COLO829 (cell line): ENCODE data around the gene SPRED2.
"Not testable (repeated sequence)": the region's sequence is repeated elsewhere in the genome, so short reads cannot be mapped to it uniquely, and the experiment has no call there.

Source experiments
- DNase-seq: peaks from one replicate; pipeline ENCODE4 v3.0.0; 2012; ENCODE audit warnings: low spot score

The SPRED2 gene

GRCh38 chr2:65340898-65341681 is 91.3 kb downstream of the SPRED2 start:
- no peak for DNase-seq

GRCh38 chr2:65339648-65340047 is 92.8 kb downstream of the SPRED2 start:
- peak; percentile 67 for DNase-seq

GRCh38 chr2:65338830-65339495 is 93.4 kb downstream of the SPRED2 start:
- DNase-seq = not testable (repeated sequence)

- DNase-seq = not testable (repeated sequence)
These were observed 94.5 kb downstream of the SPRED2 start for GRCh38 chr2:65337915-65338314.

GRCh38 chr2:65334714-65335113 is 97.7 kb downstream of the SPRED2 start:
- DNase-seq = no peak

GRCh38 chr2:65331336-65332025 is 100.9 kb downstream of the SPRED2 start:
- no peak for DNase-seq

- no peak for DNase-seq
These were observed 102.9 kb downstream of the SPRED2 start for GRCh38 chr2:65329525-65329924.

GRCh38 chr2:65326276-65326675 is 106.1 kb downstream of the SPRED2 start:
- DNase-seq = no peak

- DNase-seq = no peak
These were observed 107.3 kb downstream of the SPRED2 start for GRCh38 chr2:65325066-65325465.

- no peak for DNase-seq
These were observed 111.5 kb downstream of the SPRED2 start for GRCh38 chr2:65320946-65321345.

- DNase-seq = peak; percentile 70
These were observed 112.2 kb downstream of the SPRED2 start for GRCh38 chr2:65320042-65320725.

- DNase-seq = no peak
These were observed 112.7 kb downstream of the SPRED2 start for GRCh38 chr2:65319674-65320041.

- no peak for DNase-seq
These were observed 113.2 kb downstream of the SPRED2 start for GRCh38 chr2:65319072-65319673.

GRCh38 chr2:65317841-65318240 is 114.6 kb downstream of the SPRED2 start:
- DNase-seq = no peak

- DNase-seq = not testable (repeated sequence)
These were observed 115.0 kb downstream of the SPRED2 start for GRCh38 chr2:65317351-65317750.

- no peak for DNase-seq
These were observed 116.3 kb downstream of the SPRED2 start for GRCh38 chr2:65316072-65316471.

GRCh38 chr2:65314801-65315441 is 117.5 kb downstream of the SPRED2 start:
- DNase-seq = no peak

- DNase-seq = no peak
These were observed 118.5 kb downstream of the SPRED2 start for GRCh38 chr2:65313954-65314256.

- no peak for DNase-seq
These were observed 119.1 kb downstream of the SPRED2 start for GRCh38 chr2:65313126-65313953.

- no peak for DNase-seq
These were observed 120.8 kb downstream of the SPRED2 start for GRCh38 chr2:65311596-65311995.

- DNase-seq = no peak
These were observed 121.3 kb downstream of the SPRED2 start for GRCh38 chr2:65311049-65311448.
